Pancreas (tissue), 10 donors: ENCODE data around the gene HIVEP2. TPM values are rescaled to one million over a fixed set of nuclear protein-coding genes. Genes with fewer than 3 reads are reported as not detected.
A peak's percentile ranks its signal among the peaks of the same experiment; 100 is the strongest.

Experiments
- ATAC-seq, 4 donors: fragments of 200-7000 bp; cut with Tn5 transposase; one replicate each; pipeline versions ENCODE4 v1.8.0 to v1.9.1; 2020; ENCODE audit warnings: mild to moderate bottlenecking in 4 of 4, moderate library complexity in 4 of 4
- DNase-seq, 6 donors: peaks; one replicate each; pipeline ENCODE4 v3.0.0-alpha.2; 2020
- FAIRE-seq: peaks from 2 replicates; lab custom pipeline; 2012; peaks lifted over from hg19 to GRCh38; lab: Jason Lieb, UNC
- H3K27ac ChIP-seq, 4 donors: fragments of 200-600 bp; sonication (generic); 1 replicate in 3 of 4; 2 replicates in 1 of 4; pipeline versions ENCODE4 v1.5.0 to v1.8.0; 2020
- H3K27me3 ChIP-seq, 4 donors: fragments of 200-600 bp; one replicate each; pipeline ENCODE4 v1.8.0; 2021
- H3K36me3 ChIP-seq, 3 donors: fragments of 200-600 bp; sonication (generic) in 1 of 3; one replicate each; pipeline versions ENCODE4 v1.5.0 to v1.8.0; 2020 to 2021
- H3K4me1 ChIP-seq, 3 donors: fragments of 200-600 bp; one replicate each; pipeline ENCODE4 v1.8.0; 2021
- H3K4me3 ChIP-seq, 4 donors: fragments of 200-600 bp; sonication (generic) in 2 of 4; one replicate each; pipeline versions ENCODE4 v1.5.0 to v1.8.0; 2020 to 2021
- H3K9me3 ChIP-seq, 4 donors: fragments of 200-600 bp; one replicate each; pipeline ENCODE4 v1.8.0; 2021
- CTCF ChIP-seq, 4 donors: fragments of 200-600 bp; sonication (generic) in 3 of 4; IDR thresholded peaks; one replicate each; pipeline versions ENCODE4 v1.5.0 to v1.8.0; 2021; ENCODE audit warnings: antibody characterized with exemption in 4 of 4
- WGBS, 2 donors: extraction: QIAGEN DNeasy Blood & Tissue Kit; methylation state at CpG; one replicate each; pipeline ENCODE4 v1.1.7; 2013; 5-methylcytosine and 5-hydroxymethylcytosine counted together
- intact Hi-C, 3 donors: fragments of 100-400 bp; cut with DNase I; formaldehyde crosslinking; loops; one replicate each; pipeline versions ENCODE4 v1.11.1 to v1.14.2; 2022
- polyA plus RNA-seq, 2 donors: library from polyadenylated mRNA; stranded (reverse); fragments of 200-250 nt; gene quantifications; one replicate each; pipeline ENCODE4 v1.2.3, GENCODE V29; 2013
- total RNA-seq, 6 donors: library from RNA; stranded (reverse); fragmentation: NEBNext Ultra II Directional in 4 of 6; extraction: Animal tissue kit (Norgen Biotek cat#: 25700) in 4 of 6; gene quantifications; one replicate each; pipeline versions ENCODE4 v1.2.1 to v1.2.4, GENCODE V29; 2021 to 2023
- donor health status: healthy with polysubstance abuse.
- donor health status: DM: no; HTN: no; CAD: no; lungs with moderate emphysema.
- donor health status: DM: no; HTN: no; CAD: no.
- donor health status: control.
- donor health status: control.
- donor health status: Bipolar disorder and iron deficiency.
- donor health status: DM: yes; HTN: yes; CAD: no.
- donor health status: DM: no; HTN: no; CAD: no.
- donor health status: DM: no; HTN: no; CAD: no.
- donor health status: DM: yes; HTN: yes; CAD: no.

Gene HIVEP2
- total and polyA plus RNA-seq, 8 donors, result 3.8 to 14.0 (median 8.6) TPM

DNA sequence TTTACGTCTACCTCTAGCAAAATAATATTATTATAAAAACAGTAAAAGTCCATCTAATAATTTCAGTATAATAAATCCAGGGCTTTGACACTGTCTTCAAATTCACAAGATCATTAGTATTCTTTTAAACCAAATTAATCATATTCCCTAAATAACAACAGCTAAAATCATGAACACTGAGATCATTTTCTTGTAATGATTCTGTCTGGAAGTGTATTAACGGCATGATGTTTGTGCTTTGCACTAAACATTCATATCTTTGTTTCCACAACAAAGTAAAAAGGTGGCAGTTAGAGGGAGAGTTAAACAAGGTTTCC is 18.8 kb downstream of the HIVEP2 start:
- Histone ChIP-seq H3K27ac (peak overlapping the region; percentile 73 to 92 (median 90)), H3K9me3 (no peaks in the 10 kb centered on the region), H3K36me3 (no peaks in the 10 kb centered on the region), H3K4me1 (peaks cover 0 to 19% (median 16%) of the 10 kb centered on the region in 3 donors), H3K27me3 (no peaks in the 10 kb centered on the region), H3K4me3 (peak overlapping the region in 3 of 4 donors; percentile 39 to 46 (median 44))
- DNase-seq, result no peak
- no peak for TF ChIP-seq CTCF (IDR thresholded peaks at IDR 0.05)
- ATAC-seq, result no peak
- FAIRE-seq, result peak; percentile 9
- WGBS, 2 donors, result 44 to 48% methylated on average over 2 of the region's 2 CpGs
- intact Hi-C loops, result no loop called here

DNA sequence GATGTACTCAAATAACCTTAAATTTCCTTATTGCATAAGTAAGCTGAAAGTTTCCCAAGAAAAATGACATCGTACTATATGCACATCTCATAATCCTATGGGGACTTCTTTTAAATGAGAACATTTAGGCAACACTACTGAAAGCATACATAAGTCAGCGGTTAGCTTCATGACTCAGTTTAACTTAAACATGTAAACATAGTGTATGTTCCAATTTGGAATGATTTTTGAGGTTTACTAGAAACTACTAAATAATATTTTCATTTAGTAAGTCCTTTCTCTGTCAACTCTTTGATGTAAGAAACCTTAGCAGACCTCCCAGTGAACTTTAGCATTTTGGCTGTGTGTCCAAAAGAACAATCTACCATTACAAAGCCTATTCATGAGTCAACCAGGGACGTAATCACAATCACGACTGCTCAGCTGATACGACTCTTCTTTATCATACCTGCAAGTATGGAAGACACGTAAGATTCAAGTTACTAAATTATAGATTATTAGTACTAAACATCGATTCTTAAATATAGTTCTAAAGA is 19.3 kb downstream of the HIVEP2 start:
- no peak for TF ChIP-seq CTCF (IDR thresholded peaks at IDR 0.05)
- peak in 3 of 4 donors; percentile 25 to 60 (median 45) for ATAC-seq
- Histone ChIP-seq H3K9me3 (no peaks in the 10 kb centered on the region), H3K4me1 (peaks cover 0 to 19% (median 16%) of the 10 kb centered on the region in 3 donors), H3K36me3 (no peaks in the 10 kb centered on the region), H3K4me3 (no peak overlapping the region), H3K27me3 (no peaks in the 10 kb centered on the region), H3K27ac (peak overlapping the region; percentile 73 to 92 (median 90))
- 59 to 61% methylated on average over 7 of the region's 7 CpGs for WGBS, 2 donors
- FAIRE-seq, result peak; percentile 74
- DNase-seq, result no peak
- intact Hi-C loops, result no loop called here

DNA sequence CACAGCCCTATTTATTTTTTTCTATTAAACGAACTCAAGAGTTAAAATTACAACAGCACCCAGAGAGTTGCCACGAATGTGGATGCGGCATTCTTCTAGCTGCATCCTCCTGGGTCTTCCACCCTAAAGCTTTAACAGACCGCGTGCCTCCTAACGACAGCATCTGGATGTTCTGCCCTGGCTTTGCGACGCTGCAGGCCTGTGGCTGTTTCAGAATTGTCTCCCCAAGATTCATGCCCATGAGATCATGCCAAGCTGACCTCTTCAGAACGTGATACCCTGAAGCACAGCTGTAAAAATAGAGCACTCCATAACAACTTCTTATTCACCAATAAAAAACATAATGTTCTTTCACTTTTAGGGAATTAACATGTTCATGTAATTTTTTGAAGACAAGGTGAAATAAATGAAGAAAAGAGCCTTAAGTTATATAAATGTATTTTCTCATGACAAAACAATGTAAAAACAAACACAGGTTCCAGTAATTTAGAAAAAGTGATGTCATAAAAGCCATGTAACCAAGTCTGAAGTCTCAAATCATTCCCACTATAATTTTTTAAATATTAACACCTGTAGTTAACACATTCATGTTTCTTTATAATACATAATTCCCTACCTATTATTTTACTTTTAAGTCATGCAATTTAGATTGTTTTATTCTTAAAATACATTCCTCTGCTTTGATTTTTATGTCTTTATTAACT is 26.5 kb downstream of the HIVEP2 start:
- Histone ChIP-seq H3K27me3 (no peaks in the 10 kb centered on the region), H3K9me3 (no peaks in the 10 kb centered on the region), H3K4me3 (no peak overlapping the region), H3K27ac (no peak overlapping the region), H3K4me1 (peaks cover 0 to 6% (median 6%) of the 10 kb centered on the region in 3 donors), H3K36me3 (no peaks in the 10 kb centered on the region)
- FAIRE-seq (no peak), DNase-seq (no peak), ATAC-seq (no peak)
- no peak for TF ChIP-seq CTCF (IDR thresholded peaks at IDR 0.05)
- intact Hi-C loops, result no loop called here
- WGBS, 2 donors, result 89 to 90% methylated on average over 9 of the region's 9 CpGs

DNA sequence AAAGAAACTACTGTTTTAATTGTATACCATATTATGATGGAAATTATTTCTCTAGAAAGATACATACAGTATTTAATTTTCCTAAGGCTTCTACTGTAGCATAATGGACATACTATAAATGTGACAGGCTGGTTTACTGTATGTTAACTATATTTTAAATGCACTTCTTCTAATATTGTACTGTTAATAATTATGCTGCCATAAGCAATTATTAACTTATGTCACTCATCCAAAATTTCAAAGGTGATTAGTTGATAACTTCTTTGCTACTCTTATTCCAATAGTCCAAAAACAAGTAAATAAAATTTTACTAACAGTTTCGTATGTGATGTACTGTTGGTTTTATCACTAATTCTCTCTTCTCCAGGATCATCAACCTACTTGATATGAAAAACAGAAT is 28.1 kb downstream of the HIVEP2 start:
- DNase-seq (no peak), ATAC-seq (no peak), FAIRE-seq (no peak)
- Histone ChIP-seq H3K4me3 (no peak overlapping the region), H3K9me3 (no peaks in the 10 kb centered on the region), H3K36me3 (no peaks in the 10 kb centered on the region), H3K27ac (no peak overlapping the region), H3K4me1 (peaks cover 0 to 6% (median 6%) of the 10 kb centered on the region in 3 donors), H3K27me3 (no peaks in the 10 kb centered on the region)
- intact Hi-C loops, result no loop called here
- TF ChIP-seq CTCF (IDR thresholded peaks at IDR 0.05), result no peak
- WGBS, 2 donors, result 69 to 74% methylated on average over 1 of the region's 1 CpG
